ENCODE data around the gene SHF.

Gene SHF

GRCh38 chr15:45130291-45131000 is 57.3 kb downstream of the SHF start:
- Mint-ChIP-seq H3K4me1 (ENCODE audit: low read depth in 2 of 2) (peaks cover 6 to 7% of the 10 kb centered on the region in 2 donors), H3K27me3 (peaks cover 77 to 81% of the 10 kb centered on the region in 2 donors), H3K9me3 (no peaks in the 10 kb centered on the region), H3K36me3 (ENCODE audit: insufficient read depth) (peaks cover 4% of the 10 kb centered on the region), H3K4me3 (peak overlapping the region; percentile 9 to 23), H3K27ac (no peak overlapping the region)
- ATAC-seq (replicated peaks), result no peak
- no peak for DNase-seq

GRCh38 chr15:45129651-45130129 is 58.1 kb downstream of the SHF start, which contains the start of the genes DUOX1 and DUOXA1:
Gene DUOX1, plus strand, starts transcription at chr15:45129994. Its CDS starts 1,973 bp downstream, at chr15:45131967.
Gene DUOXA1, minus strand, starts transcription at chr15:45129879. Its CDS starts 6,865 bp downstream, at chr15:45123014.
- Mint-ChIP-seq H3K27me3 (peaks cover 81 to 84% of the 10 kb centered on the region in 2 donors), H3K27ac (no peak within 1 kb of the TSS), H3K4me1 (ENCODE audit: low read depth in 2 of 2) (peaks cover 4% of the 10 kb centered on the region in 2 donors), H3K4me3 (peak within 1 kb of the TSS; percentile 23 to 25), H3K9me3 (no peaks in the 10 kb centered on the region), H3K36me3 (ENCODE audit: insufficient read depth) (peaks cover 4% of the 10 kb centered on the region)
- DNase-seq, result no peak
- ATAC-seq (replicated peaks), result peak; percentile 83

- Mint-ChIP-seq H3K27me3 (peaks cover 79 to 81% of the 10 kb centered on the region in 2 donors), H3K27ac (no peak overlapping the region), H3K9me3 (no peaks in the 10 kb centered on the region), H3K4me3 (peak overlapping the region in 1 of 2 donors; percentile 25), H3K4me1 (ENCODE audit: low read depth in 2 of 2) (no peaks in the 10 kb centered on the region), H3K36me3 (ENCODE audit: insufficient read depth) (peaks cover 1% of the 10 kb centered on the region)
- no peak for ATAC-seq (replicated peaks)
- no peak for DNase-seq
Observed at GRCh38 chr15:45128971-45129639, 58.7 kb downstream of the SHF start.

- DNase-seq (peak; percentile 37 to 51 (median 38)), ATAC-seq (replicated peaks) (peak; percentile 74)
- peaks cover 59 to 74% of the 10 kb centered on the region in 2 donors for H3K27me3 Mint-ChIP-seq
- H3K4me3 Mint-ChIP-seq, result no peak overlapping the region
- no peak overlapping the region for H3K27ac Mint-ChIP-seq
- H3K9me3 Mint-ChIP-seq, result no peaks in the 10 kb centered on the region
- no peaks in the 10 kb centered on the region for H3K4me1 Mint-ChIP-seq (ENCODE audit: low read depth in 2 of 2)
- H3K36me3 Mint-ChIP-seq (ENCODE audit: insufficient read depth), result no peaks in the 10 kb centered on the region
Observed at GRCh38 chr15:45126535-45127158, 61.1 kb downstream of the SHF start.

GRCh38 chr15:45123397-45123796 is 64.4 kb downstream of the SHF start:
- Mint-ChIP-seq H3K27me3 (peaks cover 61 to 80% of the 10 kb centered on the region in 2 donors), H3K36me3 (ENCODE audit: insufficient read depth) (no peaks in the 10 kb centered on the region), H3K27ac (no peak overlapping the region), H3K4me1 (ENCODE audit: low read depth in 2 of 2) (peaks cover 0 to under 1% of the 10 kb centered on the region in 2 donors), H3K4me3 (no peak overlapping the region), H3K9me3 (no peaks in the 10 kb centered on the region)
- DNase-seq, result no peak
- ATAC-seq (replicated peaks), result no peak

GRCh38 chr15:45122719-45123118 is 65.0 kb downstream of the SHF start:
- ATAC-seq (replicated peaks) (no peak), DNase-seq (no peak)
- no peaks in the 10 kb centered on the region for H3K9me3 Mint-ChIP-seq
- H3K27ac Mint-ChIP-seq, result no peak overlapping the region
- H3K4me1 Mint-ChIP-seq (ENCODE audit: low read depth in 2 of 2), result peaks cover 5 to 6% of the 10 kb centered on the region in 2 donors
- H3K4me3 Mint-ChIP-seq, result no peak overlapping the region
- peaks cover 61 to 80% of the 10 kb centered on the region in 2 donors for H3K27me3 Mint-ChIP-seq
- no peaks in the 10 kb centered on the region for H3K36me3 Mint-ChIP-seq (ENCODE audit: insufficient read depth)

GRCh38 chr15:45121706-45122417 is 65.9 kb downstream of the SHF start:
- no peak overlapping the region for H3K4me3 Mint-ChIP-seq
- peaks cover 65 to 85% of the 10 kb centered on the region in 2 donors for H3K27me3 Mint-ChIP-seq
- H3K4me1 Mint-ChIP-seq (ENCODE audit: low read depth in 2 of 2), result peaks cover 13% of the 10 kb centered on the region in 2 donors
- no peaks in the 10 kb centered on the region for H3K36me3 Mint-ChIP-seq (ENCODE audit: insufficient read depth)
- H3K9me3 Mint-ChIP-seq, result no peaks in the 10 kb centered on the region
- no peak overlapping the region for H3K27ac Mint-ChIP-seq
- DNase-seq (no peak), ATAC-seq (replicated peaks) (no peak)

GRCh38 chr15:45121020-45121419 is 66.7 kb downstream of the SHF start:
- peaks cover 13 to 17% of the 10 kb centered on the region in 2 donors for H3K4me1 Mint-ChIP-seq (ENCODE audit: low read depth in 2 of 2)
- H3K36me3 Mint-ChIP-seq (ENCODE audit: insufficient read depth), result no peaks in the 10 kb centered on the region
- H3K9me3 Mint-ChIP-seq, result no peaks in the 10 kb centered on the region
- no peak overlapping the region for H3K4me3 Mint-ChIP-seq
- H3K27ac Mint-ChIP-seq, result no peak overlapping the region
- peaks cover 65 to 87% of the 10 kb centered on the region in 2 donors for H3K27me3 Mint-ChIP-seq
- ATAC-seq (replicated peaks) (no peak), DNase-seq (no peak)

GRCh38 chr15:45120081-45120972 is 67.4 kb downstream of the SHF start:
- H3K36me3 Mint-ChIP-seq (ENCODE audit: insufficient read depth), result no peaks in the 10 kb centered on the region
- H3K27ac Mint-ChIP-seq, result no peak overlapping the region

GRCh38 chr15:45118996-45119395 is 68.8 kb downstream of the SHF start:
- Mint-ChIP-seq H3K4me1 (ENCODE audit: low read depth in 2 of 2) (peaks cover 15 to 24% of the 10 kb centered on the region in 2 donors), H3K27me3 (peaks cover 69 to 91% of the 10 kb centered on the region in 2 donors), H3K9me3 (no peaks in the 10 kb centered on the region), H3K4me3 (no peak overlapping the region), H3K36me3 (ENCODE audit: insufficient read depth) (no peaks in the 10 kb centered on the region), H3K27ac (no peak overlapping the region)
- DNase-seq (no peak), ATAC-seq (replicated peaks) (no peak)

More at GRCh38 chr15:45120081-45120972, 67.4 kb downstream of the SHF start:
- Mint-ChIP-seq H3K27me3 (peaks cover 65 to 87% of the 10 kb centered on the region in 2 donors), H3K9me3 (no peaks in the 10 kb centered on the region), H3K4me1 (ENCODE audit: low read depth in 2 of 2) (peaks cover 13 to 17% of the 10 kb centered on the region in 2 donors), H3K4me3 (no peak overlapping the region)
- no peak for ATAC-seq (replicated peaks)
- DNase-seq, result no peak

- peak overlapping the region in 1 of 2 donors; percentile 3 for H3K27ac Mint-ChIP-seq
- peaks cover 77 to 96% of the 10 kb centered on the region in 2 donors for H3K27me3 Mint-ChIP-seq
- DNase-seq (peak; percentile 79 to 84 (median 82)), ATAC-seq (replicated peaks) (peak; percentile 99)
- peaks cover 18 to 28% of the 10 kb centered on the region in 2 donors for H3K4me1 Mint-ChIP-seq (ENCODE audit: low read depth in 2 of 2)
- H3K4me3 Mint-ChIP-seq, result peak overlapping the region; percentile 72 to 77
- H3K9me3 Mint-ChIP-seq, result no peaks in the 10 kb centered on the region
- H3K36me3 Mint-ChIP-seq (ENCODE audit: insufficient read depth), result peaks cover 2% of the 10 kb centered on the region
Observed at GRCh38 chr15:45118131-45118588, 69.6 kb downstream of the SHF start.
